A549 (cell line): ENCODE measurements around the gene SBNO2. TPM values are rescaled to one million over a fixed set of nuclear protein-coding genes. Genes with fewer than 3 reads are reported as not detected.
A peak's percentile ranks its signal among the peaks of the same experiment; 100 is the strongest.

Experiments used
- ATAC-seq, 2 experiments: fragments of 200-7000 bp in 1 of 2; fragments of >200 bp in 1 of 2; cut with Nextera tagmentation in 1 of 2; cut with Tn5 transposase in 1 of 2; 3 replicates each; pipeline versions ENCODE4 v1.8.0 to v1.9.1; 2018 to 2020; ENCODE audit warnings: mild to moderate bottlenecking in 1 of 2, moderate library complexity in 1 of 2
- CTCF ChIA-PET: fragments of 300-600 bp; sonication (Branson Sonifier 250); formaldehyde crosslinking; extraction: SDS; loops from one replicate; lab custom pipeline; 2021; ENCODE audit warnings: antibody characterized with exemption, inconsistent platforms; lab: Yijun Ruan, JAX
- POLR2A ChIA-PET: fragments of 350-600 bp; formaldehyde crosslinking; extraction: SDS; loops from one replicate; lab custom pipeline; 2021; ENCODE audit warnings: antibody characterized with exemption, inconsistent platforms; lab: Yijun Ruan, JAX
- DNase-seq, 2 experiments: peaks; one replicate each; pipeline versions ENCODE4 v3.0.0 to v3.0.0-alpha.2; 2011 to 2016; ENCODE audit warnings: low read depth in 1 of 2, low spot score in 1 of 2
- FAIRE-seq: peaks from 2 replicates; lab custom pipeline; 2011; peaks lifted over from hg19 to GRCh38; lab: Jason Lieb, UNC
- H3K27ac ChIP-seq, 2 experiments: fragments of >200 bp; sonication (Bioruptor Twin); formaldehyde crosslinking; 3 replicates each; pipeline ENCODE4 v1.5.1; 2016 to 2017
- H3K4me1 ChIP-seq: fragments of >200 bp; sonication (Bioruptor Twin); formaldehyde crosslinking; 3 replicates; pipeline ENCODE4 v1.6.1; 2016
- H3K4me2 ChIP-seq: fragments of >200 bp; sonication (Bioruptor Twin); formaldehyde crosslinking; 3 replicates; pipeline ENCODE4 v1.6.1; 2016
- H3K4me3 ChIP-seq: fragments of >200 bp; sonication (Bioruptor Twin); formaldehyde crosslinking; 3 replicates; pipeline ENCODE4 v1.5.1; 2016
- H3K9me3 ChIP-seq: fragments of >200 bp; sonication (Bioruptor Twin); formaldehyde crosslinking; 3 replicates; pipeline ENCODE4 v1.6.1; 2016
- BCL3 ChIP-seq: fragments of >200 bp; sonication (Bioruptor Twin); formaldehyde crosslinking; IDR thresholded peaks from 3 replicates; pipeline ENCODE4 v1.6.1; 2016
- CEBPB ChIP-seq, 2 experiments: fragments of >200 bp in 1 of 2; sonication (Bioruptor Twin) in 1 of 2; formaldehyde crosslinking in 1 of 2; IDR thresholded peaks; 2 replicates each; pipeline ENCODE4 v1.6.1; 2012 to 2016
- HDAC2 ChIP-seq: fragments of 200-600 bp; sonication (generic); IDR thresholded peaks from 2 replicates; pipeline ENCODE4 v1.6.1; 2016
- HOXB13 ChIP-seq: fragments of 250-450 bp; sonication (Bioruptor Pico); IDR thresholded peaks from 2 replicates; pipeline ENCODE4 v1.5.0; 2020; ENCODE audit warnings: low read depth, mild to moderate bottlenecking, moderate library complexity
- NFE2L2 ChIP-seq: fragments of 150-350 bp; conservative IDR thresholded peaks from 2 replicates; pipeline ENCODE4 v1.6.1; 2014; ENCODE audit warnings: low read length
- PHF8 ChIP-seq: fragments of 200-600 bp; sonication (generic); IDR thresholded peaks from 2 replicates; pipeline ENCODE4 v1.6.1; 2016; ENCODE audit warnings: low read depth, mild to moderate bottlenecking, antibody characterized with exemption, moderate library complexity, borderline replicate concordance
- RAD21 ChIP-seq, 2 experiments: fragments of >200 bp in 1 of 2; sonication (Bioruptor Twin) in 1 of 2; formaldehyde crosslinking in 1 of 2; IDR thresholded peaks in 1 of 2; conservative IDR thresholded peaks in 1 of 2; 2 replicates in 1 of 2; 3 replicates in 1 of 2; pipeline ENCODE4 v1.6.1; 2012 to 2018; ENCODE audit warnings: inconsistent platforms in 1 of 2
- RNF2 ChIP-seq: fragments of 200-600 bp; sonication (generic); IDR thresholded peaks from 2 replicates; pipeline ENCODE4 v1.6.1; 2016; ENCODE audit warnings: low read depth, mild to moderate bottlenecking, antibody characterized with exemption, moderate library complexity, borderline replicate concordance
- SREBF2 ChIP-seq: fragments of 450-650 bp; IDR thresholded peaks from 2 replicates; pipeline ENCODE4 v1.6.1; 2014; ENCODE audit warnings: mild to moderate bottlenecking, moderate library complexity
- USF2 ChIP-seq: fragments of 450-650 bp; IDR thresholded peaks from 2 replicates; pipeline ENCODE4 v1.6.1; 2014; ENCODE audit warnings: antibody characterized with exemption
- ZFP36 ChIP-seq: fragments of 450-650 bp; IDR thresholded peaks from 2 replicates; pipeline ENCODE4 v1.6.1; 2014; ENCODE audit warnings: borderline replicate concordance; ENCODE audit not compliant: partially characterized antibody
- WGBS: methylation state at CpG from one replicate; pipeline ENCODE4 v1.1.6; 2017; ENCODE audit errors: missing lambda C conversion rate; 5-methylcytosine and 5-hydroxymethylcytosine counted together
- polyA plus RNA-seq, 4 experiments: library from polyadenylated mRNA; depleted of rRNA in 3 of 4; stranded (reverse); fragments of >200 nt; fragmentation: RNase III in 1 of 4; extraction: RNeasy Plus Mini Kit Qiagen cat#74134 plus additional on column Dnase treatment in 1 of 4; gene quantifications; 2 replicates in 3 of 4; 3 replicates in 1 of 4; pipeline ENCODE4 v1.2.3, GENCODE V29; 2011 to 2017
- TF ChIP-seq, protein P1 (sequence below): fragments of 150-350 bp; IDR thresholded peaks from 2 replicates; pipeline ENCODE4 v1.6.1; 2014; ENCODE audit warnings: low read depth, mild to moderate bottlenecking, low read length
- TF ChIP-seq, protein P2 (sequence below): fragments of >200 bp; sonication (Bioruptor Twin); formaldehyde crosslinking; IDR thresholded peaks from 3 replicates; pipeline ENCODE4 v1.5.1; 2016
- TF ChIP-seq, protein P3 (sequence below): fragments of 200-600 bp; sonication (generic); IDR thresholded peaks from 2 replicates; pipeline ENCODE4 v1.6.1; 2016; ENCODE audit warnings: antibody characterized with exemption, mild to moderate bottlenecking, moderate library complexity
- TF ChIP-seq, protein P4 (sequence below): IDR thresholded peaks from 2 replicates; pipeline ENCODE4 v1.6.1; 2012; ENCODE audit warnings: low read depth, borderline replicate concordance

Gene SBNO2
- polyA plus RNA-seq, 2 of the 4 experiments (the other 2 are of a cell fraction) = 6.8 to 27.0 TPM

DNA sequence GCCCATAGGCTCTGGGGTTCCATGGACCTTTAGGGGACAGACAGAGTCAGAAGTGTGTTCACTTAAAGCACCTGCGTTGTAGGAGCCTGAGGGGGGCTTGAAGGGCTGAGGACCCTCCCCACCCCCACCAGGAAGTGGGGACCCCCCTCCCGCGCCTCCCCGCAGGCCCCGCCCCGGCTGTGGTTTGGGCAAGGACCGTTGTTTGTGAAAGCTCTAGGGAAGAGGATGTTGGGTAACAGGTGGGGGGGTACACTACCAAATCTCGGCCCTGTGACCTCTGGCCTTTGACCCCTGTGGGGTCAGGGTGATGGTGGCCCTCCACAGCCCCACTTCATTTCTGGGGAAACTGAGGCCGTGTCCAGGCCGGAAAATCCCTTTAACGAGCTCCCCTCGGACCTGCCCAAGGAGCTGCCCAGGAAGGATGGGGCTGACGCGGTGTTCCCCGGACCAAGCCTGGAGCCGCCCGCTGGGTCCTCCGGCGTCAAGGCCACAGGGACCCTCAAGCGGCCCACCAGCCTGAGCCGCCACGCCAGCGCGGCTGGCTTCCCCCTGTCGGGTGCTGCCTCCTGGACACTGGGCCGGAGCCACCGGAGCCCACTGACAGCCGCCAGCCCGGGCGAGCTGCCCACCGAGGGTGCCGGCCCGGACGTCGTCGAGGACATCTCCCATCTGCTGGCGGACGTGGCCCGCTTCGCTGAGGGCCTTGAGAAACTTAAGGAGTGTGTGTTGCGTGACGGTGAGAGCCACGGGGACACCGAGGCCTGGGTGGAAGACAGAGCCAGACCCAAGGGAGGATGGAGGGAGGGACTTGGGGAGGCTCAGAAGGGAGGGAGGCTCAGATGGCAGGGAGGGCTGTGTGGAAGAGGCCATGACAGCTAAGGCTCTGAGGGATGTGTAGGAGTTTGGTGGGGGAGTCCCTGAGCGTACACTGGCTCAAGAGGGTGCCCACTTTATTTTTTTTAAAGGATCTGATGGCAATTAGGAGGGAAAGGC lies 105.8 kb downstream of the SBNO2 start:
- DNase-seq (no peak), ATAC-seq (no peak), FAIRE-seq (no peak)
- TF ChIP-seq BCL3 (no peak), USF2 (no peak), CEBPB (IDR thresholded peaks at IDR 0.05) (no peak), HOXB13 (CRISPR knock-in tag) (no peak), RAD21 (conservative IDR thresholded peaks at IDR 0.05 in 1 of 2, IDR thresholded peaks at IDR 0.05 in 1 of 2) (no peak), NFE2L2 (no peak), SREBF2 (no peak), HDAC2 (no peak)
- TF ChIP-seq, protein P1, sequence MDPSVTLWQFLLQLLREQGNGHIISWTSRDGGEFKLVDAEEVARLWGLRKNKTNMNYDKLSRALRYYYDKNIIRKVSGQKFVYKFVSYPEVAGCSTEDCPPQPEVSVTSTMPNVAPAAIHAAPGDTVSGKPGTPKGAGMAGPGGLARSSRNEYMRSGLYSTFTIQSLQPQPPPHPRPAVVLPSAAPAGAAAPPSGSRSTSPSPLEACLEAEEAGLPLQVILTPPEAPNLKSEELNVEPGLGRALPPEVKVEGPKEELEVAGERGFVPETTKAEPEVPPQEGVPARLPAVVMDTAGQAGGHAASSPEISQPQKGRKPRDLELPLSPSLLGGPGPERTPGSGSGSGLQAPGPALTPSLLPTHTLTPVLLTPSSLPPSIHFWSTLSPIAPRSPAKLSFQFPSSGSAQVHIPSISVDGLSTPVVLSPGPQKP = no peak
- TF ChIP-seq, protein P2, sequence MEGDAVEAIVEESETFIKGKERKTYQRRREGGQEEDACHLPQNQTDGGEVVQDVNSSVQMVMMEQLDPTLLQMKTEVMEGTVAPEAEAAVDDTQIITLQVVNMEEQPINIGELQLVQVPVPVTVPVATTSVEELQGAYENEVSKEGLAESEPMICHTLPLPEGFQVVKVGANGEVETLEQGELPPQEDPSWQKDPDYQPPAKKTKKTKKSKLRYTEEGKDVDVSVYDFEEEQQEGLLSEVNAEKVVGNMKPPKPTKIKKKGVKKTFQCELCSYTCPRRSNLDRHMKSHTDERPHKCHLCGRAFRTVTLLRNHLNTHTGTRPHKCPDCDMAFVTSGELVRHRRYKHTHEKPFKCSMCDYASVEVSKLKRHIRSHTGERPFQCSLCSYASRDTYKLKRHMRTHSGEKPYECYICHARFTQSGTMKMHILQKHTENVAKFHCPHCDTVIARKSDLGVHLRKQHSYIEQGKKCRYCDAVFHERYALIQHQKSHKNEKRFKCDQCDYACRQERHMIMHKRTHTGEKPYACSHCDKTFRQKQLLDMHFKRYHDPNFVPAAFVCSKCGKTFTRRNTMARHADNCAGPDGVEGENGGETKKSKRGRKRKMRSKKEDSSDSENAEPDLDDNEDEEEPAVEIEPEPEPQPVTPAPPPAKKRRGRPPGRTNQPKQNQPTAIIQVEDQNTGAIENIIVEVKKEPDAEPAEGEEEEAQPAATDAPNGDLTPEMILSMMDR = no peak
- TF ChIP-seq, protein P3, sequence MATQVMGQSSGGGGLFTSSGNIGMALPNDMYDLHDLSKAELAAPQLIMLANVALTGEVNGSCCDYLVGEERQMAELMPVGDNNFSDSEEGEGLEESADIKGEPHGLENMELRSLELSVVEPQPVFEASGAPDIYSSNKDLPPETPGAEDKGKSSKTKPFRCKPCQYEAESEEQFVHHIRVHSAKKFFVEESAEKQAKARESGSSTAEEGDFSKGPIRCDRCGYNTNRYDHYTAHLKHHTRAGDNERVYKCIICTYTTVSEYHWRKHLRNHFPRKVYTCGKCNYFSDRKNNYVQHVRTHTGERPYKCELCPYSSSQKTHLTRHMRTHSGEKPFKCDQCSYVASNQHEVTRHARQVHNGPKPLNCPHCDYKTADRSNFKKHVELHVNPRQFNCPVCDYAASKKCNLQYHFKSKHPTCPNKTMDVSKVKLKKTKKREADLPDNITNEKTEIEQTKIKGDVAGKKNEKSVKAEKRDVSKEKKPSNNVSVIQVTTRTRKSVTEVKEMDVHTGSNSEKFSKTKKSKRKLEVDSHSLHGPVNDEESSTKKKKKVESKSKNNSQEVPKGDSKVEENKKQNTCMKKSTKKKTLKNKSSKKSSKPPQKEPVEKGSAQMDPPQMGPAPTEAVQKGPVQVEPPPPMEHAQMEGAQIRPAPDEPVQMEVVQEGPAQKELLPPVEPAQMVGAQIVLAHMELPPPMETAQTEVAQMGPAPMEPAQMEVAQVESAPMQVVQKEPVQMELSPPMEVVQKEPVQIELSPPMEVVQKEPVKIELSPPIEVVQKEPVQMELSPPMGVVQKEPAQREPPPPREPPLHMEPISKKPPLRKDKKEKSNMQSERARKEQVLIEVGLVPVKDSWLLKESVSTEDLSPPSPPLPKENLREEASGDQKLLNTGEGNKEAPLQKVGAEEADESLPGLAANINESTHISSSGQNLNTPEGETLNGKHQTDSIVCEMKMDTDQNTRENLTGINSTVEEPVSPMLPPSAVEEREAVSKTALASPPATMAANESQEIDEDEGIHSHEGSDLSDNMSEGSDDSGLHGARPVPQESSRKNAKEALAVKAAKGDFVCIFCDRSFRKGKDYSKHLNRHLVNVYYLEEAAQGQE = no peak
- CTCF ChIA-PET = interaction anchor here (1.4 to 1.6 kb wide), 2 partner anchors 13 to 153 kb away, joined by 5 to 6 read pairs; no protein-coding TSS in a partner anchor
- Histone ChIP-seq H3K27ac (peak overlapping the region in 1 of 2 experiments; percentile 89; a peak in 2 of 6 replicates), H3K4me2 (no peak overlapping the region; the same call in 2 of the 3 replicates), H3K4me3 (no peak overlapping the region), H3K9me3 (no peaks in the 10 kb centered on the region), H3K4me1 (peaks cover 33% of the 10 kb centered on the region)
- POLR2A ChIA-PET = no interaction called here
- 78% methylated on average over 8 of the region's 45 CpGs for WGBS

DNA sequence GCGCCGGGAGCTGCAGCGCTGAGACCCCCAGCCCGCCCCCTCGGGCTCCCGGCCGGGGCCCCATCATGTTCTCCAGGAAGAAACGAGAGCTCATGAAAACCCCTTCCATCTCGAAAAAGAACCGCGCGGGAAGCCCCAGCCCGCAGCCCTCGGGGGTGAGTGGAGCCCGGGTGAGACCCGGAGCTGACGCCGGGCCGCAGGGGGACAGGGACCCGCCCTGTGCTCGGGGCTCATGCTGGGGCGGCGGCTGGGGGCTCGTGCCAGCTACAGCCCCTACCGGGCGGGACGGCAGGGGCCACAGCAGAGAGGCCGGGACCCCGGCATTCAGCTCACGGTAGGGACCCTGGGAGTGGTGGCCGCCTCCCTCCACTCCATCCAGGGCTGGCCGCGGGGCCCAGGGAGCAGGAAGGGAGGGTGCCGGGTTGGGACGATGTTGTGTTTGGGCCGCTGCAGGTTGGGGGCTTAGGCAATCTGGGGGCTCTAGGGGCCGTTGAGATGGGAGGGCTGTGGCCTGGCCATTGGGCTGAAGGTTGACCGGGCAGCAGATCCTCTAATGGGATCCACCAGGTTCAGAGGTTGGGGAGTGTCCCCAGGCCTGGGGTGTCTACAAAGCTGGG lies 106.6 kb downstream of the SBNO2 start:
- Histone ChIP-seq H3K9me3 (no peaks in the 10 kb centered on the region), H3K4me2 (peak overlapping the region; percentile 93), H3K4me3 (peak overlapping the region; percentile 40), H3K4me1 (peaks cover 33% of the 10 kb centered on the region), H3K27ac (peak overlapping the region; percentile 48 to 89; a peak in 5 of 6 replicates)
- no peak for FAIRE-seq
- POLR2A ChIA-PET = no interaction called here
- no peak for DNase-seq
- ATAC-seq = peak in 1 of 2 experiments; percentile 5; a peak in 2 of 6 replicates
- CTCF ChIA-PET = interaction anchor here (1.0 to 1.9 kb wide), 5 partner anchors 12 to 177 kb away, joined by 3 to 6 read pairs (median 5); no protein-coding TSS in a partner anchor
- WGBS = 7% methylated on average over 3 of the region's 38 CpGs
- TF ChIP-seq, protein P1 = no peak
- TF ChIP-seq RNF2 (peak; percentile 46; the same call in 1 of the 2 replicates), PHF8 (no peak), ZFP36 (no peak)
- TF ChIP-seq, protein P3 = no peak
- TF ChIP-seq, protein P4, sequence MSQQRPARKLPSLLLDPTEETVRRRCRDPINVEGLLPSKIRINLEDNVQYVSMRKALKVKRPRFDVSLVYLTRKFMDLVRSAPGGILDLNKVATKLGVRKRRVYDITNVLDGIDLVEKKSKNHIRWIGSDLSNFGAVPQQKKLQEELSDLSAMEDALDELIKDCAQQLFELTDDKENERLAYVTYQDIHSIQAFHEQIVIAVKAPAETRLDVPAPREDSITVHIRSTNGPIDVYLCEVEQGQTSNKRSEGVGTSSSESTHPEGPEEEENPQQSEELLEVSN = 0 out of 2 replicates have a peak, but pooled peaks have one; percentile 11
